ENCODE data around the gene ANXA9.

Gene ANXA9

DNA sequence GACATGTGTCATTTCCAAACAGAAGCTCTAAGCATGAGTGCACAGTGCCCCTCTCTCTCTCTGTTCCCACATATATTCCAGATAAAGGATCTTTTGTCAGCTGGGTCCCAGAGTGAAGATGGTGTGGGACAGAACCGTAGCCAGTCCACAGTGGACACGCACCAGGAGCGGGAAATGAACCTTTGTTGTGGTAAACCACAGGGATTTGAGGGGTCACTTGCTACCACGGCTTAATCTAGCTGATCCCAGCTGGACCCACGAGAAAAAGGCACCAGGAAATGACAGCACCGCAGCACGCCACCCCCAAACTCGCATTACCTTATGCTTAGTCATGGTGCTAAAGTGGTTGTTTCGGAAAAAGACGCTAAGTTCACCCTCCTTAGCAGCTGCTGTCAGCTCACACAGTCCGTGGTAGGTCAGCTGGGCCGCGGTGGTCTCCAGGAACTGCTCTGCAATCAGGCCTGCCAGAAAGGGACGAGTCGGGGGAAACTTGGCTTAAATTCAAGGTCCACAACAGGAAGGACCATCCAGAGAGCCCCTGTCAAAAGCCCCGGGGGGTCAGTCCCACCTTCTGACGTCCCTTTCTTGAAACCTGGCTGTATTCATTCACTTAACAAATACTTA, 17.1 kb downstream of the ANXA9 start:
- intact Hi-C loops (cut with DNase I) = no loop called here
- peak in 20 of 42 donors; percentile 21 to 73 (median 42) for DNase-seq

GRCh38 chr1:150999926-151000325, 17.8 kb downstream of the ANXA9 start:
- no peak for DNase-seq
- intact Hi-C loops (cut with DNase I) = no loop called here

- intact Hi-C loops (cut with DNase I) = no loop called here
- DNase-seq = no peak
These were observed 18.3 kb downstream of the ANXA9 start for GRCh38 chr1:151000408-151000807.

- no peak for DNase-seq
- intact Hi-C loops (cut with DNase I) = no loop called here
These were observed 19.5 kb downstream of the ANXA9 start for GRCh38 chr1:151001602-151002001.

DNA sequence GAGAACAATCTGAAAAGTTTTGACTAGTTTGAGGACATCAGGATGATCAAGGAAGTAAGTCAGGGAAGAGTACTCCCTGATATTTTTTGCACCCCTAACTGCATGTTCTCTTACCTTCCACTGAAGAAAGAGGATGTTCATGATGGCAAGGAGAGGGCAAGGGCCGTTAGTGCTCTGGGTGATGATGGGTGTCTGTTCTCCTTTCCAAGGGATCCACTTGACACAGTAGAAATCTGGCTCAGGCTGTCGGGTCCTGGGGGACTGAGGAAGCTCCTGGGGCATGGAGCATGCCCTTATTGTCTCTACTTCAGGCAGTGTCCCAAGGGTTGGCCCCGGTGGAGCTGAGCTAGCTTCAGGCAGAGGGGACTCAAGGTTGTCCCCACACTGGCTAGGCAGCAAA, 20.0 kb downstream of the ANXA9 start:
- intact Hi-C loops (cut with DNase I) = no loop called here
- DNase-seq = no peak

DNA sequence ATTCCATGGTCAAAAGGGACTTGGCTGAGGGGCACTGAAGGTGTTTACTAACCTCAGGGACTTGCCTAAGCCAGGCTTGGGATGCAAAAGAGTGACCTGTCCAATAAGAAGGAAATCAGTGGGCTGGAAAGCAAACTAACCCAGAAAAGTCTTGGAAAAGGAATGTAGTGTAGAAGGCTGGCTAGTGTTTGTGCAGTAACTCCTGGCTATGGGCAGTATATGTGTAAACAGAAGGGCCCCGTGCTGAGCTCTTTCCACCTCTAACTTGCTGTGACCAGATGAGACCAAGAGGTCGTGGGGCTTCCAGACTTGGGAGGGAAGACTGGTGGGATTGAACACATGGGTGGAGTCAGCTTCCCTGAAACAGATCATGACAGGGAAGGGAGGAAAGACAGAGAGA, 20.5 kb downstream of the ANXA9 start:
- DNase-seq = no peak
- intact Hi-C loops (cut with DNase I) = no loop called here

DNA sequence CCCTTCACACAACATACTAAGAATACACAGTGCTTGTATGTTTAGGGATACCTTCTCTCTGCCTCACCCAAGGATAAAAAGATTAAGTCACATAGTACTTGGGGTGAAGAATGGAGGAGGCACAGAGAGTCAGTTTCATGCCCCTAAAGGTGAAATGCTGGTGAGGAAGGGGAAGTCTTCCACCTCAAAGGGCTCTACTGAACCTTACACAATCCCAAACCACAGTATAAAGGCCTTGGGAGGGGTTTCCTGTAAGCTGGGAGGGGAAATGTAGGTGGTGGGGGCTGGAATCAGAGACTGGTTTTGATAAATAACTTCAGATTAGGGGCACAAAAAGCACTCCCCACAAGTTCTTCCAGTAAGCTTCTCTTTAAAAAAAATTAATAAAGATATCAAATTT, 21.1 kb downstream of the ANXA9 start:
- no peak for DNase-seq
- intact Hi-C loops (cut with DNase I) = no loop called here

- intact Hi-C loops (cut with DNase I) = no loop called here
- no peak for DNase-seq
These were observed 23.7 kb downstream of the ANXA9 start for GRCh38 chr1:151005729-151006319.

- intact Hi-C loops (cut with DNase I) = no loop called here
- DNase-seq = peak; percentile 60 to 93 (median 82)
These were observed 24.4 kb downstream of the ANXA9 start, which contains the start of gene MINDY1 for GRCh38 chr1:151006327-151007052. Gene MINDY1, minus strand, starts transcription at chr1:151006902. Its CDS starts 4,285 bp downstream, at chr1:151002617.

DNA sequence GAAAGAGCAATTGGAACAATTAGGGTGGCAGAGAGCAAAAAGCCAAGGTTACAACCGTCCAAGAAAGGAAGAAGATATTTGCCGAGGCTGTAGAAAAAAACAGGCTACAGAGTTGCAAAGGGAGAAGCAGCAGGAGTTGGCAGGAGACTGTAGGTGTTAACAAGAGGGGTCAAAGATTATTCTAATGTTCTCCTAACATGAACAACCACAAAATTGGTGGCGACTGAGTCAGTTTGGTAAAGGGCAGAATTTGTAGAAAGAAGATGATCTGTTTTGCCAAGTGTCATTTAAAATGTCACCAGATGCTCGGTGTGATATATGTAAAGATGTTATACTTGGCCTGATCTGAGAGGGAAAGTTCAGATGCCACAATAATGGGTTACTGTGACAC, 25.8 kb downstream of the ANXA9 start:
- no peak for DNase-seq
- intact Hi-C loops (cut with DNase I) = no loop called here

- intact Hi-C loops (cut with DNase I) = no loop called here
These were observed 26.4 kb downstream of the ANXA9 start, which contains the start of gene PRUNE1 for GRCh38 chr1:151008244-151009205. Gene PRUNE1, plus strand, starts transcription at chr1:151008449. Its CDS starts 184 bp downstream, at chr1:151008633.

DNA sequence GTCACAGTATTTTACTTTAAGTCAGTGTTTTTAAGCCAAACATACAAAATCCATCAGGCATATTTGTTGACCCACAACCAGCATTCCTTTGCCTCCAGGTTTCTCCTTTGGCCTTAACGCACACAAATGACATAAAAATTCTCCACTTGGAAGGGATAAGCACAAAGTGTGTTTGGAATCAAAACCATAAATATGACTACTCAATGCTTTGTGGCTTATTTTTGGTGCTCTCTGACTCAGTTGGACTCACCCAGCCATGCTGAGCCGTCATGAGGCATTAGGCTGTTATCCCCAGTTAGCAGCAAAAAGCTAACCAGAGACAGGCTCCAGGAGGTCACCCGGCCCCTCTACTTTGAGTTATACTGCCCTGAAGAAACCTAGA, 27.1 kb downstream of the ANXA9 start:
- no peak for DNase-seq
- intact Hi-C loops (cut with DNase I) = no loop called here

More at GRCh38 chr1:151008244-151009205, 26.4 kb downstream of the ANXA9 start, which contains the start of gene PRUNE1:
- DNase-seq = peak; percentile 90 to 98 (median 97)

- DNase-seq = no peak
- intact Hi-C loops (cut with DNase I) = no loop called here
These were observed 27.7 kb downstream of the ANXA9 start for GRCh38 chr1:151009674-151010345.

- intact Hi-C loops (cut with DNase I) = no loop called here
- DNase-seq = no peak
These were observed 28.2 kb downstream of the ANXA9 start for GRCh38 chr1:151010346-151010726.

- intact Hi-C loops (cut with DNase I) = no loop called here
- DNase-seq = no peak
These were observed 29.2 kb downstream of the ANXA9 start for GRCh38 chr1:151011154-151011850.

DNA sequence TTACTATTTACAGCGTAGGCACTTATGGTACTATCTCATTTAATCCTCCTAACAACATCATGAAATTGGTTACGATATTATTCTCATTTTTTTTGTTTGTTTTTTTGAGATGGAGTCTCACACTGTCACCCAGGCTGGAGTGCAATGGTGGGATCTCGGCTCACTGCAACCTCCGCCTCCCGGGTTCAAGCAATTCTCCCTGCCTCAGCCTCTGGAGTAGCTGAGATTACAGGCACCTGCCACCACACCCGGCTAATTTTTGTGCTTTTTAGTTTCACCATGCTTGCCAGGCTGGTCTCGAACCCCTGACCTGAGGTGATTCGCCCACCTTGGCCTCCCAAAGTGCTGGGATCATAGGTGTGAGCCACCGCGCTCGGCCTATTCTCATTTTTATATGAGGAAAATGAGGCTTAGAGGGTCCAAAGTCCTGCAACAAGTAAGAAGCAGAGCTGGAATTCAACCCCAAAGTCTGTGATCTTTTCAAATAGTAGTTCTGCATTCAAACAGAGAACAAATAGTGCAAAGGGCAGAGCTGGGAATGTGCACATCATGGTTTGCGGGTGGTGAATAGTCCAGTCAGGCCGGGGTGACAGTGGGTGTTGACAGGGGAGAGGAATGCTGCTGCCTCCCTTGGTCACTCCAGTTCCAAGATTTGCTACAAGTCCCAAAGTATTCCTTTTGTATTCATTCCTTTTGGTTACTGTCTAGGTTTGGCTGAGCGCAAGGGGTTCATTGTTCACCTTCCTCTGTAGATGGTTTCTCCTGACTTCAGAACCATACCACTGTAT, 30.8 kb downstream of the ANXA9 start:
- no peak for DNase-seq
- intact Hi-C loops (cut with DNase I) = no loop called here

GRCh38 chr1:151013518-151013917, 31.4 kb downstream of the ANXA9 start:
- intact Hi-C loops (cut with DNase I) = no loop called here
- no peak for DNase-seq
